NCI-H526 (cell line): ENCODE results near the gene FASTK.

Experiments
- DNase-seq, 2 experiments: peaks; one replicate each; lab custom pipeline; 2025; lab: John Stamatoyannopoulos, UW

FASTK gene

DNA sequence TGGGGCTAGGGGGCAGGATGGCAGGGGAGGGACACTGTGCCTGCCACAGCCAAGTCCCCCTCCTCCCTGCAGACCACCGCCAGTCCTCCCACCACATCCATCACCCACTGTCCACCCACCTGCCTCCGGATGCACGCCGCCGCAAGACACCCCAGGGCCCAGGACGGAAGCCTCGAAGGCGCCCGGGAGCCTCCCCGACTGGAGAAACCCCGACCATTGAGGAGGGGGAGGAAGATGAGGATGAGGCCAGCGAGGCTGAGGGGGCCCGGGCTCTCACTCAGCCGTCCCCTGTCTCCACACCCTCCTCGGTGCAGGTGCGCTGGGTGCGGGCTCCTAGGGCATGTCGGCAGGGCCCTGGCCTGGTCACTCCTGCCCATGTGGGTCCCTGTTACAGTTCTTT is 16.2 kb downstream of the FASTK start:
- DNase-seq = no peak

DNA sequence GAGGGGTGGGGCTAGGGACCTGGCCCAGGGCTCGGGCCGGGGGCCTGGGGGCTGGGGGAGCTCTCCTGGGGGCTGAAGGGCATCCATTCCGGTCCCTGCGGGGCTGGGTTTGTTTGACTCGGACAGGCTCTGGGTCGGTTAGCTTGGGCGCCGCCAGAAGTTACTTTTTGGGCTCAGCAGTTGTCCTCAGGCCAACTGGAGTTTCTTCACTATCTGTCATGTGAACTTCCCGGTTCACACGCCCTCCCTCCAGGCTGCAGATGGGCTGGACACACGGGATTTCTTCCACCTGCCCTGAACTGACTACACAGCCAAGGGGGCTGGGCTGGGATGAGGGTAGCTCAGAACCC is 17.4 kb downstream of the FASTK start:
- DNase-seq = no peak

DNA sequence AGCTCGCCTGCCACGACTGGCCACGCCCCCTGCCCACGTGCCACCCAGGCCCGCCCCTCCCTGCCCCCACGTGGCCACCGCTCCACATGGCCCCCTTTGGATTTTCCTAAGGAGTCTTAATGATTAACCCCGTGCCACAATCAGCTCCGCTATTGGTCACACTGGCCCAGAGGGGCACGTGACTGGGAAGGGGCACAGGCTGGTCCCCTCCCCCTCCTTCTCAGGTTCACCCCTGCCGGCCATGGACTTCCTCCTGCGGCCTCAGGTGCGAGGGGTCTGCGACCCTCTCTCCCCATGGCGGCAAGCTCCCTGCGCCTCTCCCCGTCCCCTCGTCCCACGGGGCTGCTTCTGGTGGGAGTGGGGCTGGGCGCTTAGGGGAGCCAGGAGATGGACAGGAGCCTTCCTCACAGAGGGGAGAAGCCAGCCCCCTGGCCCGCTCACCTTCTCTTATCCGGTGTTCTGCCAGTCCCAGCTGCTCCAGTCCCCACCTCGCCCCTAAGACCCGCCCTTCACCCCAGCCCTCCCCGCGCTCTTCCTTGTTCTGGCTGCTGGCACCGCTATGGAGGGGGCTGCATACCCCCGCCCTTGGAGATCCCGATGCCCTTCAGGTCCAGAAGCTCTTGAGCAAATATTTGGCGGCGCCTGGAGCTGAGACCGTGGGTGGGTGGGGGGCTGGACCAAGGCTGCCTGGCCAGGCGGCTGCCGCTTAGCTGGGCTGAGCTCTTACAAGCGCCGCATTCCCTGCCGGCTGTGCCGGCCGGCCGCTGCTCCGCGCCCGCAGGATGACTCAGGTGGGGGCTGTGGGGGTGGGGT is 18.0 kb downstream of the FASTK start:
- peak; percentile 90 to 98 for DNase-seq

DNA sequence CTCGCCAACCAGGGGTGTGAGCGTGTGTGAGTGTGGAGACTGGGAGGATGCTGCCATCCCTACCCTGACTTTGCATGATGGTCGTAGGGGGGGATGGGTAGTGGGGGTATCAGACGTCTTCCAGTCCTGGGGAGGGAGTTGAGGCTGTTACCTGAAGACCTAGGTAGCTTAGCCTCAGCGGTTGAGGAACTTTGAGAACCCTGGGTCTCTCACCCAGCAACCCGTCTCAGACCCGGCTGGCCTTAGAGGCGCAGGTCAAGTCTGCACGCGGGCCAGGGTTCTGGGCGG is 18.6 kb downstream of the FASTK start:
- no peak for DNase-seq

DNA sequence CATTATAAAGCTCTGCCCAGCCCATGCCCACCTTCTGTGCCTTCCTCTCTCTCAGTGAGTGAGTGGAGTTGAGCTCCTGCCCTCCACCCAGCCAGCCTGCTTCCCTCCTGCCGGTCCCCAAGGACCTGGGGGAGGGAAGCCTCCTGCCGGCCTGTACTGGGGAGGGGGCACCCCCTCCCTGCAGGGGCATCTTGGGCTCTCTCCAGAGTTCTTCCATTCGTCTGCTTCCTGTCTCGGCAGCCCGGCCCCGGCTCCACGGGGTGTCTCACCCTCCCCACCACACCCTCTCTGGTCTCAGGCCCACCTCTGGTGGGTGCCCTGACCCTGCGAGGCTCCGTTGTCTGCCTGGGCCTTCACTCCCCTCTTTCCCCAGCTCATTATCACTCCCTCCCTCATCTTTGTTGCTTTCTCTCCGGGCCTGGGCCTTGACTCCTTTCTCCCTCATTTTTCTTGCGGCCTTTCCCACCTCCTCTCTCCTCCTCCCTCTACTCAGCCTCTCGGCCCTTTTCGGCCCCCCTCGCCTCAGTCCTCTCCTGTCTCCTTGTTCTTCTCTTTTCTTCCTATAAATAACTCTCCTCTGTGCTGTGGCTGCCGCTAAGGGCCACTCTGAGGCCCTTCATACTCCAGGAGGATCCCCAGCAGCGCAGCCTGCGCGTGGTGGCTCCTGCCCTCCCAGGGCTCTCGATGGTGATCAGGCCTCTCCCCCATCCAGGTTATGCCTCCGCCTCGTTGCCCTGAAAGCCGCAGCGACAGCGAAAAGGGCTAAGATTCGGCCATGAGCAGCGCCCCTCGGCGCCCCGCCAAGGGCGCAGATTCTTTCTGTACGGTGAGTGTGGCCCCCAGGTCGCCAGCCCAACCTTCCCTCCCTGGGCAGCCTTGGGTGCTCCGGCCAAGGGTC is 19.1 kb downstream of the FASTK start:
- DNase-seq = no peak

DNA sequence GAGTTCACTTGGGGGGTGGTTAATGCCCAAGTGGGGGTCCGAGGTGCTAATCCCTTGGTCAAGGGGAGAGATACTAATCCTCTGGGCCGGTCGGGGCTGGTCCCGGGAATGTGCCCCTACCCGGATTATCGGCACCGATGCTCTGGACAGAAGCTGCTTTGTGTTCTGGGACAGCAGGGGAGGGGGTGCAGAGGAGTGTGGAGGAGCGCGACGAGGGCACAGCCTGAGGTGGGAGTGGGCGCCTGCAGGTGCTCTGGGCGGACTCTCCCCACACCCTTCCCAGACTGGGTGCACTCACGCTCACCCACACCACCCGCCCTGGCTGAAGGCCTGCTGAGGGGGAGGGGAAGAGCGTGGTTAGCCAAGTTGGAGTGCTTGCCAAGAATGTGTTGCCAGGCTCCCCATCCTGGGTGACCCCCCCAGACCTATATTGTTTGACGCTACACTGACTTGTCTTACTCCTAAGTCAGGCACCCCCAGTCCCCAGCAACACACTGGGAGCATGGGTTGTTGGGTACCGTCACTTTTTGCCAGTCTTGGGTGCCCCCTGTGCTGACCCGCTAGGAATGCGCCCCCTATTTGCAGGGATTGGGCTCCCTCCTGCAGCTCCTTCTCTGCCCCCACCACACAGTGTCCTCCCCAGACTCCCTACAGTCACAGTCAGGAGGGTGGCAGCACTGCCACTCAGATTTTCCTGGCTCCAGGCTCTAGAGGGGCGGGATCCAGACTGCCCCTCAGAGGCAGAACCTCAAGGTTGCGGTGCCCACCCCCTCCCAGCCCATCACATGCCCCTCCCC is 20.0 kb downstream of the FASTK start:
- peak; percentile 72 to 88 for DNase-seq

DNA sequence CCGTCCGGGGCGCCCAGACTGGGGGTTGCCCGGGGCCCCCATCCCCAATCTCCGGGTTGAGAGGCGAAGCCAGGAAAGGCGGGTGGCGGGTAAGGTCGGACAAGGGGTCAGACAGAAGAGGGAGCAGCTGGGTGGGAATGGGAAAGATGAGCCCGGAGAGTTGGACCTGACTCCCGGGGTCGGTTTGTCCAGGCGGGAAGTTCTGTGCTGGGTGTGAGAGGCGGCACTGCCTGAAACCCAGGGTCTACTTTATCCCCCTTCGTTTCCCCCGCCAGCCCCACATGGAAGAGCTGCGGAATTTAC is 20.5 kb downstream of the FASTK start:
- peak; percentile 60 to 83 for DNase-seq

DNA sequence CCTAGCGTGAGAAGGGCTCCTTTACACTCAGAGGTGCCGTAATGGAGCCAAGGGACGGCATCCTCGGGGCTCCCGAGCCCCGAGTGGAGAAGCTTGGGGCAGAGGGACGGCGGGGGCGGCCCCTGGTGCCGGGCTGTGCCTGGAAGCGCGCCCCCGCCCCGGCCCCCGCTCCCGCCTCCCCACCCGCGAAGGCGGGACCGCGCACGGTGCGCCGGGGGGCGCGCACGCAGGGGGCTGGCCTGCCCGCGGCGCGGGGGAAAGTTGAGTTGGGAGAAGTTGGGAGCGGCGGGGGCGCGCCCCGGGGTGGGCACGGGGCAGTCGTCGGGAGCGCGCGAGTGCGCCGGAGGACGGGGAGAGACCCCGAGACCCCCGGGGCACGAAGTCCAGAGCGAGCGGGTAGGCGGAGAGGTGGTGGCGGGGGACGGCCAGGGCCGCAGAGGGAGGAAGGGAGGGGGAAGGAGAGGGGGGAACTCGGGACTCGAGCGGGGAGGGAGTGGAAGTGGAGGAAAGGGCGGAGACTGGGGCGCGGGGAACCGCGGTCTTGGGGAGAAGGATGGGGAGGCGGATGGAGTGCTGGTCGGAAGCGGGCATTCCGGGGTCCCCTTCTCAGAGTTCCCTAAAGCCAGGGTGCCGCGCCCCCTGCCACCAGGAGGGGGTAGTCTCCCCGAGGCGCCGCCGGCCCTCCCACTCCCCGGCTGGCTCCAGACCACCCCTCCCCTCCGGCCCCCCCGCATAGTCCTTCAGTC is 21.1 kb downstream of the FASTK start, which contains the start of gene SLC4A2:
SLC4A2 (plus strand) TSS at position 223 of the 746 bp plus-strand sequence. CDS start 2,399 bp downstream, outside the sequence.
- DNase-seq = peak in 1 of 2 experiments; percentile 88

DNA sequence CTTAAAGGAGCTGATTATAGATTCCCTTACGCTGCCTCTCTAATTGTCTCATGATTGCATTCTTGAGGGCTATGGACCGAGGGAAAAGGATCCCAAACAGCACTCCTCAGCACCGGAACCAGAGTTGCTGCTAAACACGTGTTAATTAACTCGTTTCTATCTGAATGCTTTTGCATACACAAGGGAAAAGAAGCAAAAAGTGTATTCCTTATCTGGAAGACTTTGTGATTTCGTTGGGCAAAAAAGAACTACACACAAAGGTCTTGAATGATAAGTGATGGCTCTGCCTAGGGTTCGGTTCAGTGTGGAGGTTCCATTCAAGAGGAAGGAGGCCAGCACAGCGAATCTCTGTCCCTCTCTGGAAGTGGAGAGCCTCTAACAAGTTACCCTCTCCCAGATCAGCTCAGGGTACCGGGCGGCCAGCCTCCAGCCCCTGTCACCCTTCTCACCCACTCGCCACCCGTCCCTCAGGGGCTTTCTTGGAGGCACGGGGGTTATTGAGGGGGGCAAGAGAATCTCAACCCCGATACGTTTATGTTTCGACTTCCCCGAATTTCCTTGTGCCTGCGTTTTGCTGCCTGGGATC is 21.7 kb downstream of the FASTK start:
- DNase-seq = peak in 1 of 2 experiments; percentile 58

DNA sequence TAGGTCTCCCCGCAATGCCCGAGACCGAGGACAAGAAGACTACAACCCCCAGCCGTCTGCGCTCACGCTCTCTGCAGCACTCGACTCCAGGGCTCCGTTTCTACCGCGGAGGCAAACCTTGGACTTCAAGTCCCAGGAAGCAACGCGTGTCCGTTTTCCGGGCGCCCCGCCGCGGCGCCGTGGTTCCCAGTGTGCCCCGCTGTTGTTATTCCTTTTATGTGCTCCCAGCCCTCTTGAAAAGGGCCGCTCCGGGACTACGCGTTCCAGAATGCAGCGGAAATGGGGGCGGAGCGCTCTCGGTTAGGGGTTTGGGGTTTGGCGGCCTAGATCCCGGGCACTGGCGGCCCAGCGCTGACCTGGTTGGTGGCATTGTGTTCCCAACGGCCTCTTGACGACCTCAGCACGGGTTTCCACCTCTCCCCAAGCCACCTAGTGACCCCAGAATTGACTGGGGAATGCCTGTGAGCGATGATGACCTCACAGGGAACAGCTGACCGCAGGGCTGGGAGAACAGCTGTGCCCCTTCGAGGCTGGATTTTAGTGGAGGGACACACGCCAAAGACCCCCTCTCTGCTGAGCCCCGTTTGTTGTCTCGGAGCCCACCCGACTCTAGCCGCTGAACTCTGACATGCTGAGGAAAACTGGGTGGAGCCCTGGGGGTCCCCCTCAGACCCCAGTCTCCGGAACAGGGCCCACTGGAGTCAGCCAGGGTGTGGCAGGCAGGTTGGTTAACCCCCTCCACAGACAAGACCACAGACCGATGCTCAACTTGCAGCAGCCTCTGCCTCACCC is 22.4 kb downstream of the FASTK start:
- DNase-seq = peak; percentile 100

DNA sequence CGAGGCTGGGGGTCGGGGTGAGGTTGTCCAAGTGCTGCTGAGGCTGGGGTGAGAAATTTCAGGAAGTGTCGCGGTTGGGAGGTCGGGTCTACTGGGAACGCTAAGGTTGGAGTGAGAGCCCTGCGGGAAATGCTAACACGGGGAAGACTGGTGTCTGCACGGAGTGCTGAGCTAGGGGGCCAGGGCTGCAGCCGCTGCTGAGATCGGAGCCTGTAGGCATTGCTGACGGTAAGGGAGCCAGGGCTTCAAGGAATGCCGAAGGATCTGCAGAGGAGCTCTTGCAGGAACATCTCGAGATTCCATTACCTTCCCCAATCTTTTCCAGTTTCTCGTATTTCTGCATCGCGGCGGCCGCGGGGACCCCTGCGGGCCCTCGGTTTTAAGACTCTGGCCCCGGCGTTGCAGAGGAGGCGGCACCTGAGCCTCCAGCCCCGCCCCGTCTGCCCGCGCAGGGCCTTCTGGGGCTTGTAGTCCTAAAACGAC is 23.1 kb downstream of the FASTK start, which contains the start of gene CDK5:
CDK5 (minus strand) TSS at position 392 of the 483 bp plus-strand sequence; CDS start at position 343, 49 bp downstream.
- peak in 1 of 2 experiments; percentile 89 for DNase-seq

DNA sequence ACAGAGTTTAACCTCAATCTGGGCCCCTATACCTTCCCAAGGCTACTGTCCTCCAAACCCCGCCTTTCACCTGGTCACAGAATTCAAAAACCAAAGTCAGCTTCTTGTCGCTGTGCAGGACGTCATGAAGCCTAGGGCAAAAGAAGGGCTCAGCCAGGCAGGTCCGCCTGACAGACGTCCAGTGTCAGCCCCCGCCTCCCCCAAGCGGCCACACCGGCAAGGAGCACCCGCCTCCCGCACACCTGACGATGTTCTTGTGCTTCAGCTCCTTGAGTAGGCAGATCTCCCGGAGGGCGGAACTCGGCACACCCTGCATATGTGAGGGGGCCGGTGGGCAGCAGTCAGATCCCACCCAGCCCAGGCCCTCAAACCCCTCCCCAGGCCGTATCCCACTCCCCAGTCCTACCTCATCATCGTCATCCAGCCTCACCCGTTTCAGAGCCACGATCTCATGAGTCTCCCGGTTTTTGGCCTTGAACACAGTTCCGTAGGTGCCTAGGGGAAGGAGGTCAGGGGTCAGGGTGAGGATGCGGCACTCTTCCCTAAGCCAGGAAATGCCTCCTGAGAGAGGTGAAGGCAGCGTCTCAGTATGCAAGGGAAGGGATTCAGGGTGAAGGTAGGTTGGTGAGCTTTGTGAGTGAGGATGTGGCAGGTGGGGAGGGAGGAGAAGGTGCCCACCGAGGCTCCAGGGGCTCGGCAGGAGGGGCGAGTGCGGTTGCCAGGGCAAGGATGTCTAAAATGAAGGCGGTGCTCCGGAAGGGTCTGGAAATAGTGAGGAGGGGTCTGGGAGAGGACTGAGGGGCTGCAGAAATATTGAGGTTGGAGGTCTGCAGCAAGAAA is 23.7 kb downstream of the FASTK start:
- DNase-seq = no peak

DNA sequence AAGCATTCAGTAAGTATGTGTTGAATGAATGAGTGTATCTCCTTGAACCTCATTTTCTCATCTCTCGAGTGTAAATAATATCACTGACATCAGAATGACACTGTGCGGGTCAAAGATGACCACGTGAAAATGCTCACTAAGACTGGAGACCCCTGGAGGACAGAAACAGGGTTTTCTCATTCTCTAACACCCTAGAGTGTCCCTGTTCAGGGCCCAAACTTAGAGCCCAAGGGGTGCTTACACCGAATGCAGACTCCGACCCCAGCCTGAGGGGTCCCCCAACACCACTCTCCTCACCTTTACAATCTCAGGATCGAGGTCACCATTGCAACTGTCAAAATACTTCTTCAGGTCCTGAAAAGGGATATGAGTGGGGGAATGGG is 24.3 kb downstream of the FASTK start:
- no peak for DNase-seq

DNA sequence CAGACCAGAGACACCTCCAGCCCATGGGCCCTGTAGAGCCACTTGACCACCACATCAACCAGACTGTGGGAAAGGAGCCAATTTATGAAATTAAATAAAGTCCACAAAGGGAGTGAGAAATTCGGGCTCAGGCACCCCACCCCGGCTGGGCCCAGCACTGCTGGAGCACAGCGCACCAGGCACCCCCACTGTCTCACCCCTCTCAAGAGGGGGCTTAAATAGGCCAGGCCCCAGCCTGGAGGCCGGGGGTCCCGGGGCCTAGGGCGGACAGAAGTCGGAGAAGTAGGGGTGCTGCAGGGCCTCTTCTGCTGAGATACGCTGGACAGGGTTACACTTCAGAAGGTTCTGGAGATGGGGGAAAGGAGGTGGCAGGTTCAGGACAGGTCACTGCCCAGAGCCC is 26.9 kb downstream of the FASTK start:
- DNase-seq = no peak

DNA sequence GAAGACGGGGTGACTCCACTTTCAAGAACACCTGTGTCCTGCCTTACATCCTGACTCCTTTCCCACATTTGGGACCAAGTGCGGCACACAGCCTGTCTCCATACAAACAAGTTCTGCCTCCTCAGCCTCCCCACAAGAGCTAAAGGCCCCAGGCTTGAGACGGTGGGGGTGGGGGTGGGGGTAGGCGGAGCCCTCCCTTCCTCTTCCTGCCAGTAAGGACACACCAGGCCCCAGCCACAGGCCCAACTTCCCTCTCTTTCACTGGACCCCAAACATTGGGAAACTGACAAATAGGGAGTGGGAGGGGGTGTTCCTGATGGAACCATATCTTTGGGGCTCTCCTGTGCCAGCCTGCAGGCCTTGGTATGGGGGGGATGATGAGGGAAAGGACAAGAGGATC is 27.5 kb downstream of the FASTK start:
- DNase-seq = no peak

DNA sequence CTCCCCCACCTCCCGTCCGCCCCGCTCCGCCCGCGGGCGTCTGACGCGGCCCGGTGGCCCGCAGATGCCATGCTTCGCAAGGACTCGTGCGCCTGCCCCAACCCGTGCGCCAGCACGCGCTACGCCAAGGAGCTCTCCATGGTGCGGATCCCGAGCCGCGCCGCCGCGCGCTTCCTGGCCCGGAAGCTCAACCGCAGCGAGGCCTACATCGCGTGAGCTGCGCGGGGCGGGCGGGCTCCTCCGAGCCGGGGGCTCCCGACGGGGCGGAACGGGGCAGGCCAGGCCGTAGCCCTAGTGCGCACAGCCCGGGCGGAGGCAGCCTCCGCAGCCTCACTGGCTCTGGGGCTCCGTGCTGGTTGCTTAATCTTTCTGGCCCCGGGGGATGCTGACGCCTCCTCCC is 29.5 kb downstream of the FASTK start:
- peak in 1 of 2 experiments; percentile 33 for DNase-seq

DNA sequence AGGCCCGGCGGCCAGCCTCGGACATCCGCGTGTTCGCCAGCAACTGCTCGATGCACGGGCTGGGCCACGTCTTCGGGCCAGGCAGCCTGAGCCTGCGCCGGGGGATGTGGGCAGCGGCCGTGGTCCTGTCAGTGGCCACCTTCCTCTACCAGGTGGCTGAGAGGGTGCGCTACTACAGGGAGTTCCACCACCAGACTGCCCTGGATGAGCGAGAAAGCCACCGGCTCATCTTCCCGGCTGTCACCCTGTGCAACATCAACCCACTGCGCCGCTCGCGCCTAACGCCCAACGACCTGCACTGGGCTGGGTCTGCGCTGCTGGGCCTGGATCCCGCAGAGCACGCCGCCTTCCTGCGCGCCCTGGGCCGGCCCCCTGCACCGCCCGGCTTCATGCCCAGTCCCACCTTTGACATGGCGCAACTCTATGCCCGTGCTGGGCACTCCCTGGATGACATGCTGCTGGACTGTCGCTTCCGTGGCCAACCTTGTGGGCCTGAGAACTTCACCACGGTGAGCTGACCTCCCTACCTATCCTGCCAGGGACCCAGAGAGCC is 31.6 kb downstream of the FASTK start:
- DNase-seq = peak in 1 of 2 experiments; percentile 37

DNA sequence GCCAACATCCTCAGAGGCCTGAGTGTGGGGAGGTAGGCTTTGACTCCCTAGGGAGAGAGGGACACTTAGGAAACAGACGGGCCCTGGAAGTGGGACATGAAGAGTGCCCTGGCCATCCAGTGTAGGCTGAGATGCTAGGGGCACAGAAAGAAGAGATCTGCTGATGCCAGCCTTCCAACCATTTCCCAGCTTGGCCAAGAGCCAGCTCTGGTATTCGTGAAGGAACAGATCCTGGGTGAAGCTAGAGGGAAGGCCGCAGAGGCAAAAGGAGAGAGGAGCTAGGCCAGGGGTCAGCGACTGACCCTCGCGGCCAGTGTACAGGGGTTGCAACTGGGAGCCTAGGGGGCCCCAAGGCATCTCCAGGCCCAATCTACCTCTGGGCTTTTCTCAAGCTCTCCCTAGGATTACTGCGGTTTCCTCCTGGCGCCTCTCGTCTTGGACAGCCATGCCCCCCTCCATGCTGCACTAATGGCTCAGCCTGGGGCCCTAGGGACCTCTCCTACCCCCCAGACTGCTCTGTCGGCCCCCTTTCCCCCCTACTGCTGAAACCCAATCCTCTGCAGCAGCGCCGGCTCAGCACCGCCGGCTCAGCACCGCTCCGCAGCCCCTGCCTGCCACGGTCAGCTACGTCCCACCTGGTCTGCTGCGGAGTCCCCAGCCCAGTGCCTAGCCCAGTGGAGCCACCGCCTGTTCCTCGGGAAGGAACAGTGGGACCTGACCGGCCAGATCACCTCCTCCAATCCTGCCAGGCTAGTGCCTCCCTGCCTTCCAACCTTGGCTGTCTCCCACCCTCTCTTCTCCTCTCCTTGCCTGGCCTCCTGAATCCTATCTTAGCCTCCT is 32.4 kb downstream of the FASTK start, which contains the start of gene ASIC3:
ASIC3 (plus strand) TSS at position 556 of the 840 bp plus-strand sequence. CDS start 355 bp downstream, outside the sequence.
- no peak for DNase-seq
